Measurements from ENCODE around the gene TBL1XR1. TPM values are rescaled to one million over a fixed set of nuclear protein-coding genes. Genes with fewer than 3 reads are reported as not detected.
A peak's percentile ranks its signal among the peaks of the same experiment; 100 is the strongest.

TBL1XR1 gene
- total and polyA plus RNA-seq, 2 of the 13 experiments (the other 11 are each of a cell fraction or from before 2014, with no cell fraction given), result 57.7 to 62.5 TPM

DNA sequence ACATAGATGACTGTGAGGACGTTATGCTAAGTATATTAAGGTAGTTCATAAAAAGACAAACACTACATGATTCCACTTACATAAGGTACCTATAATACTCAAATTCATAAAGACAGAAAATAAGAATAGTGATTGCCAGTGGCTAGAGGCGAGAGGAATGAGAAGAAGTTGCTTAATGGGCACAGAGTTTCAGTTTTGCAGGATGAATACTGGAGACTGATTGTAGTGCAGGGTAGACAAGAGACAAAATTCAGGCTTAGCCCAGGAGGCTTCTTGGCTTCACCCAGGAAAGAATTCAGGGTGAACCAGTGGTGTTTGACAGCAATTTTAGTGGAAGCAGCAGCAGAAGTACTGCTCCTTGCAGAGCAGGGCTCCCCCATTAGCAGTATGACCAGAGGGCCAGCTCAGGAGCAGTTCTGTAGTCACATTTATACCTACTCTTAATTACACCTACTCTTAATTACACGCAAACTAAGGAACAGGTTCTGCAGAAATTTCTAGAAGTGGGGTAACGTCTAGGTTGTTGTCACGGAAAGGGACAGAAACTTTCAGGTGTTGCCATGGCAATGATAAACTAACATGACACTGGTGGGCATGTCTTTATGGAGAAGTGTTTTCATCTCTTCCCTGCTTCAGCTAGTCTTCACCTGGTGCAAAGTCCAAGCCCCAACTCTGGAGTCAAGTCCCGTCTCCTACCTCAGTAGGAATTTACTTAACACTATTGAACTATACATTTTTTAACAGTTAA is 55.2 kb downstream of the TBL1XR1 start:
- in situ Hi-C loops (cut with HindIII; ENCODE audit: extremely low pct_ligation_motif_present, low pct_unique_long_range_greater_than_20kb), result no loop called here
- peak; percentile 29 for DNase-seq (ENCODE audit: low spot score)
- BruUV-seq (replicated peaks), result no TSS peak
- Histone ChIP-seq H3K4me1 (ENCODE audit: insufficient read depth, low read length) (peaks cover 65% of the 10 kb centered on the region), H3K9me3 (ENCODE audit: low read length) (no peaks in the 10 kb centered on the region), H3K4me2 (ENCODE audit: low read depth, low read length) (no peak overlapping the region), H3K36me3 (replicated peaks in 1 of 2; ENCODE audit: control insufficient read depth in 1 of 2, insufficient read depth in 2 of 2, low read length in 2 of 2) (no peaks in the 10 kb centered on the region), H3K27ac (ENCODE audit: extremely low read length, insufficient read depth, low read length) (peak overlapping the region; percentile 35), H3K9ac (ENCODE audit: insufficient read depth, low read depth, low read length) (no peak overlapping the region), H3K4me3 (replicated peaks in 1 of 3; ENCODE audit: insufficient read depth in 1 of 3, low read depth in 2 of 3, low read length in 3 of 3) (no peak overlapping the region), H2AFZ (ENCODE audit: low read length) (no peak overlapping the region), H4K20me1 (ENCODE audit: insufficient read depth, low read length) (peaks cover 58% of the 10 kb centered on the region), H3K27me3 (ENCODE audit: control insufficient read depth in 1 of 2, insufficient read depth in 2 of 2, low read length in 2 of 2) (no peaks in the 10 kb centered on the region), H3K79me2 (ENCODE audit: insufficient read depth, low read length) (peaks cover 95% of the 10 kb centered on the region)
- no peak for FAIRE-seq
- ChIA-PET POLR2A (no interaction called here), CTCF (ENCODE audit: low intra/inter-chr PET ratio, low total read pairs) (no interaction called here)
- intact Hi-C loops (cut with micrococcal nuclease; ENCODE audit: unreplicated experiment), result no loop called here
- 84% methylated on average over 6 of the region's 6 CpGs for WGBS (ENCODE audit: low lambda C conversion rate)
- ATAC-seq, result peak; percentile 34
- TF ChIP-seq DNMT3B (CRISPR knock-in tag; conservative IDR thresholded peaks at IDR 0.05) (no peak), HNF4A (CRISPR knock-in tag; IDR thresholded peaks at IDR 0.05) (peak; percentile 31; the same call in 1 of the 2 replicates), ZNF644 (CRISPR knock-in tag; IDR thresholded peaks at IDR 0.05; ENCODE audit: low read depth) (0 out of 2 replicates have a peak, but pooled peaks have one; percentile 10), DMAP1 (CRISPR knock-in tag; IDR thresholded peaks at IDR 0.05) (no peak), IRX3 (CRISPR knock-in tag; IDR thresholded peaks at IDR 0.05; ENCODE audit: borderline replicate concordance, low read depth) (no peak), TRIM24 (CRISPR knock-in tag; IDR thresholded peaks at IDR 0.05) (no peak), ZNF331 (CRISPR knock-in tag; IDR thresholded peaks at IDR 0.05) (no peak), ZNF558 (CRISPR knock-in tag; IDR thresholded peaks at IDR 0.05; ENCODE audit: borderline replicate concordance) (no peak), ZNF350 (CRISPR knock-in tag; IDR thresholded peaks at IDR 0.05; ENCODE audit: borderline replicate concordance, low read depth) (no peak), TGIF2 (CRISPR knock-in tag; IDR thresholded peaks at IDR 0.05) (peak; percentile 44; the same call in 1 of the 2 replicates), WIZ (CRISPR knock-in tag; IDR thresholded peaks at IDR 0.05) (no peak), BCL6 (CRISPR knock-in tag; IDR thresholded peaks at IDR 0.05) (no peak), TMF1 (CRISPR knock-in tag; IDR thresholded peaks at IDR 0.05; ENCODE audit: low read depth) (no peak), RAD21 (CRISPR knock-in tag; IDR thresholded peaks at IDR 0.05) (no peak), ZNF441 (CRISPR knock-in tag; IDR thresholded peaks at IDR 0.05; ENCODE audit: borderline replicate concordance) (no peak), KAT7 (CRISPR knock-in tag; IDR thresholded peaks at IDR 0.05; ENCODE audit: borderline replicate concordance) (no peak), ZNF614 (CRISPR knock-in tag; IDR thresholded peaks at IDR 0.05; ENCODE audit: borderline replicate concordance) (no peak), ZNF446 (CRISPR knock-in tag; IDR thresholded peaks at IDR 0.05) (no peak), MZF1 (CRISPR knock-in tag; IDR thresholded peaks at IDR 0.05; ENCODE audit: borderline replicate concordance) (no peak)
- TF ChIP-seq, protein P1, sequence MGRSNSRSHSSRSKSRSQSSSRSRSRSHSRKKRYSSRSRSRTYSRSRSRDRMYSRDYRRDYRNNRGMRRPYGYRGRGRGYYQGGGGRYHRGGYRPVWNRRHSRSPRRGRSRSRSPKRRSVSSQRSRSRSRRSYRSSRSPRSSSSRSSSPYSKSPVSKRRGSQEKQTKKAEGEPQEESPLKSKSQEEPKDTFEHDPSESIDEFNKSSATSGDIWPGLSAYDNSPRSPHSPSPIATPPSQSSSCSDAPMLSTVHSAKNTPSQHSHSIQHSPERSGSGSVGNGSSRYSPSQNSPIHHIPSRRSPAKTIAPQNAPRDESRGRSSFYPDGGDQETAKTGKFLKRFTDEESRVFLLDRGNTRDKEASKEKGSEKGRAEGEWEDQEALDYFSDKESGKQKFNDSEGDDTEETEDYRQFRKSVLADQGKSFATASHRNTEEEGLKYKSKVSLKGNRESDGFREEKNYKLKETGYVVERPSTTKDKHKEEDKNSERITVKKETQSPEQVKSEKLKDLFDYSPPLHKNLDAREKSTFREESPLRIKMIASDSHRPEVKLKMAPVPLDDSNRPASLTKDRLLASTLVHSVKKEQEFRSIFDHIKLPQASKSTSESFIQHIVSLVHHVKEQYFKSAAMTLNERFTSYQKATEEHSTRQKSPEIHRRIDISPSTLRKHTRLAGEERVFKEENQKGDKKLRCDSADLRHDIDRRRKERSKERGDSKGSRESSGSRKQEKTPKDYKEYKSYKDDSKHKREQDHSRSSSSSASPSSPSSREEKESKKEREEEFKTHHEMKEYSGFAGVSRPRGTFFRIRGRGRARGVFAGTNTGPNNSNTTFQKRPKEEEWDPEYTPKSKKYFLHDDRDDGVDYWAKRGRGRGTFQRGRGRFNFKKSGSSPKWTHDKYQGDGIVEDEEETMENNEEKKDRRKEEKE (IDR thresholded peaks at IDR 0.05), result no peak
- TF ChIP-seq, protein P2, sequence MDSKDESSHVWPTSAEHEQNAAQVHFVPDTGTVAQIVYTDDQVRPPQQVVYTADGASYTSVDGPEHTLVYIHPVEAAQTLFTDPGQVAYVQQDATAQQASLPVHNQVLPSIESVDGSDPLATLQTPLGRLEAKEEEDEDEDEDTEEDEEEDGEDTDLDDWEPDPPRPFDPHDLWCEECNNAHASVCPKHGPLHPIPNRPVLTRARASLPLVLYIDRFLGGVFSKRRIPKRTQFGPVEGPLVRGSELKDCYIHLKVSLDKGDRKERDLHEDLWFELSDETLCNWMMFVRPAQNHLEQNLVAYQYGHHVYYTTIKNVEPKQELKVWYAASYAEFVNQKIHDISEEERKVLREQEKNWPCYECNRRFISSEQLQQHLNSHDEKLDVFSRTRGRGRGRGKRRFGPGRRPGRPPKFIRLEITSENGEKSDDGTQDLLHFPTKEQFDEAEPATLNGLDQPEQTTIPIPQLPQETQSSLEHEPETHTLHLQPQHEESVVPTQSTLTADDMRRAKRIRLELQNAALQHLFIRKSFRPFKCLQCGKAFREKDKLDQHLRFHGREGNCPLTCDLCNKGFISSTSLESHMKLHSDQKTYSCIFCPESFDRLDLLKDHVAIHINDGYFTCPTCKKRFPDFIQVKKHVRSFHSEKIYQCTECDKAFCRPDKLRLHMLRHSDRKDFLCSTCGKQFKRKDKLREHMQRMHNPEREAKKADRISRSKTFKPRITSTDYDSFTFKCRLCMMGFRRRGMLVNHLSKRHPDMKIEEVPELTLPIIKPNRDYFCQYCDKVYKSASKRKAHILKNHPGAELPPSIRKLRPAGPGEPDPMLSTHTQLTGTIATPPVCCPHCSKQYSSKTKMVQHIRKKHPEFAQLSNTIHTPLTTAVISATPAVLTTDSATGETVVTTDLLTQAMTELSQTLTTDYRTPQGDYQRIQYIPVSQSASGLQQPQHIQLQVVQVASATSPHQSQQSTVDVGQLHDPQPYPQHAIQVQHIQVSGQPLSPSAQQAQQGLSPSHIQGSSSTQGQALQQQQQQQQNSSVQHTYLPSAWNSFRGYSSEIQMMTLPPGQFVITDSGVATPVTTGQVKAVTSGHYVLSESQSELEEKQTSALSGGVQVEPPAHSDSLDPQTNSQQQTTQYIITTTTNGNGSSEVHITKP (CRISPR knock-in tag; IDR thresholded peaks at IDR 0.05; ENCODE audit: low read depth), result no peak
